ENCODE data around the gene VSIG10L.

Gene VSIG10L

GRCh38 chr19:51341976-51342580 lies at the start of gene VSIG10L:
Gene VSIG10L, minus strand, starts transcription at chr19:51342139. Its CDS starts 15 bp downstream, at chr19:51342124.
- peak within 1 kb of the TSS; percentile 88 for H3K27ac Mint-ChIP-seq
- H3K4me3 Mint-ChIP-seq = no peak within 1 kb of the TSS
- H3K36me3 Mint-ChIP-seq (ENCODE audit: low read depth) = peaks cover 20% of the 10 kb centered on the region
- peaks cover 23% of the 10 kb centered on the region for H3K27me3 Mint-ChIP-seq
- H3K9me3 Mint-ChIP-seq = no peaks in the 10 kb centered on the region
- H3K4me1 Mint-ChIP-seq (ENCODE audit: low read depth) = peaks cover 29% of the 10 kb centered on the region
- intact Hi-C loops (cut with micrococcal nuclease) = no loop called here

- Mint-ChIP-seq H3K27me3 (no peaks in the 10 kb centered on the region), H3K27ac (peak overlapping the region; percentile 79), H3K4me3 (peak overlapping the region; percentile 11), H3K4me1 (ENCODE audit: low read depth) (peaks cover 24% of the 10 kb centered on the region), H3K36me3 (ENCODE audit: low read depth) (no peaks in the 10 kb centered on the region), H3K9me3 (no peaks in the 10 kb centered on the region)
- intact Hi-C loops (cut with micrococcal nuclease) = no loop called here
Measured at GRCh38 chr19:51391073-51391611, 49.2 kb upstream of the VSIG10L start.

GRCh38 chr19:51389143-51389542 lies 47.2 kb upstream of the VSIG10L start:
- Mint-ChIP-seq H3K36me3 (ENCODE audit: low read depth) (no peaks in the 10 kb centered on the region), H3K27ac (no peak overlapping the region), H3K9me3 (no peaks in the 10 kb centered on the region), H3K27me3 (no peaks in the 10 kb centered on the region), H3K4me3 (no peak overlapping the region), H3K4me1 (ENCODE audit: low read depth) (peaks cover 21% of the 10 kb centered on the region)
- intact Hi-C loops (cut with micrococcal nuclease) = no loop called here

- Mint-ChIP-seq H3K4me1 (ENCODE audit: low read depth) (peaks cover 21% of the 10 kb centered on the region), H3K36me3 (ENCODE audit: low read depth) (no peaks in the 10 kb centered on the region), H3K4me3 (no peak within 1 kb of the TSS), H3K9me3 (no peaks in the 10 kb centered on the region), H3K27ac (peak within 1 kb of the TSS; percentile 18), H3K27me3 (no peaks in the 10 kb centered on the region)
- intact Hi-C loops (cut with micrococcal nuclease) = no loop called here
Measured at GRCh38 chr19:51387924-51388389, 46.0 kb upstream of the VSIG10L start, which contains the start of gene LIM2. Gene LIM2, minus strand, starts transcription at chr19:51387974. Its CDS starts 531 bp downstream, at chr19:51387443.

- intact Hi-C loops (cut with micrococcal nuclease) = no loop called here
- no peaks in the 10 kb centered on the region for H3K36me3 Mint-ChIP-seq (ENCODE audit: low read depth)
- H3K9me3 Mint-ChIP-seq = no peaks in the 10 kb centered on the region
- no peaks in the 10 kb centered on the region for H3K27me3 Mint-ChIP-seq
- H3K4me1 Mint-ChIP-seq (ENCODE audit: low read depth) = peaks cover 21% of the 10 kb centered on the region
- H3K4me3 Mint-ChIP-seq = no peak overlapping the region
- H3K27ac Mint-ChIP-seq = peak overlapping the region; percentile 8
Measured at GRCh38 chr19:51386882-51387520, 45.1 kb upstream of the VSIG10L start.

- Mint-ChIP-seq H3K27me3 (no peaks in the 10 kb centered on the region), H3K9me3 (peaks cover 7% of the 10 kb centered on the region), H3K4me1 (ENCODE audit: low read depth) (peaks cover 6% of the 10 kb centered on the region), H3K4me3 (no peak overlapping the region), H3K36me3 (ENCODE audit: low read depth) (no peaks in the 10 kb centered on the region), H3K27ac (no peak overlapping the region)
- intact Hi-C loops (cut with micrococcal nuclease) = no loop called here
Measured at GRCh38 chr19:51382004-51382403, 40.1 kb upstream of the VSIG10L start.

- Mint-ChIP-seq H3K9me3 (peaks cover 7% of the 10 kb centered on the region), H3K4me3 (no peak overlapping the region), H3K27ac (no peak overlapping the region)
Measured at GRCh38 chr19:51380379-51380778, 38.4 kb upstream of the VSIG10L start.

GRCh38 chr19:51377422-51377821 lies 35.5 kb upstream of the VSIG10L start:
- Mint-ChIP-seq H3K27me3 (no peaks in the 10 kb centered on the region), H3K36me3 (ENCODE audit: low read depth) (no peaks in the 10 kb centered on the region), H3K4me3 (no peak overlapping the region), H3K4me1 (ENCODE audit: low read depth) (peaks cover 20% of the 10 kb centered on the region), H3K27ac (no peak overlapping the region), H3K9me3 (peaks cover 7% of the 10 kb centered on the region)
- intact Hi-C loops (cut with micrococcal nuclease) = no loop called here

More at GRCh38 chr19:51380379-51380778, 38.4 kb upstream of the VSIG10L start:
- no peaks in the 10 kb centered on the region for H3K27me3 Mint-ChIP-seq
- intact Hi-C loops (cut with micrococcal nuclease) = no loop called here
- peaks cover 4% of the 10 kb centered on the region for H3K4me1 Mint-ChIP-seq (ENCODE audit: low read depth)
- no peaks in the 10 kb centered on the region for H3K36me3 Mint-ChIP-seq (ENCODE audit: low read depth)

- H3K4me3 Mint-ChIP-seq = no peak overlapping the region
- H3K27me3 Mint-ChIP-seq = no peaks in the 10 kb centered on the region
- H3K27ac Mint-ChIP-seq = no peak overlapping the region
- intact Hi-C loops (cut with micrococcal nuclease) = no loop called here
- no peaks in the 10 kb centered on the region for H3K9me3 Mint-ChIP-seq
- no peaks in the 10 kb centered on the region for H3K36me3 Mint-ChIP-seq (ENCODE audit: low read depth)
- H3K4me1 Mint-ChIP-seq (ENCODE audit: low read depth) = peaks cover 37% of the 10 kb centered on the region
Measured at GRCh38 chr19:51375504-51376221, 33.7 kb upstream of the VSIG10L start.

- Mint-ChIP-seq H3K9me3 (no peaks in the 10 kb centered on the region), H3K4me1 (ENCODE audit: low read depth) (peaks cover 49% of the 10 kb centered on the region), H3K4me3 (no peak within 1 kb of the TSS), H3K36me3 (ENCODE audit: low read depth) (peaks cover 2% of the 10 kb centered on the region), H3K27me3 (no peaks in the 10 kb centered on the region), H3K27ac (no peak within 1 kb of the TSS)
- intact Hi-C loops (cut with micrococcal nuclease) = no loop called here
Measured at GRCh38 chr19:51372649-51373504, 30.9 kb upstream of the VSIG10L start, which contains the start of gene NKG7. Gene NKG7, minus strand, starts transcription at chr19:51372654. Its CDS starts 119 bp downstream, at chr19:51372535.

- H3K36me3 Mint-ChIP-seq (ENCODE audit: low read depth) = peaks cover 7% of the 10 kb centered on the region
- no peaks in the 10 kb centered on the region for H3K27me3 Mint-ChIP-seq
- peaks cover 49% of the 10 kb centered on the region for H3K4me1 Mint-ChIP-seq (ENCODE audit: low read depth)
- intact Hi-C loops (cut with micrococcal nuclease) = no loop called here
- no peak overlapping the region for H3K4me3 Mint-ChIP-seq
- H3K27ac Mint-ChIP-seq = no peak overlapping the region
- no peaks in the 10 kb centered on the region for H3K9me3 Mint-ChIP-seq
Measured at GRCh38 chr19:51372021-51372648, 30.2 kb upstream of the VSIG10L start.

GRCh38 chr19:51371186-51371690 lies 29.3 kb upstream of the VSIG10L start:
- peaks cover 57% of the 10 kb centered on the region for H3K4me1 Mint-ChIP-seq (ENCODE audit: low read depth)
- no peak overlapping the region for H3K27ac Mint-ChIP-seq
- intact Hi-C loops (cut with micrococcal nuclease) = no loop called here
- H3K4me3 Mint-ChIP-seq = no peak overlapping the region
- no peaks in the 10 kb centered on the region for H3K27me3 Mint-ChIP-seq
- no peaks in the 10 kb centered on the region for H3K9me3 Mint-ChIP-seq
- peaks cover 7% of the 10 kb centered on the region for H3K36me3 Mint-ChIP-seq (ENCODE audit: low read depth)

- H3K27ac Mint-ChIP-seq = no peak overlapping the region
- intact Hi-C loops (cut with micrococcal nuclease) = no loop called here
- no peaks in the 10 kb centered on the region for H3K9me3 Mint-ChIP-seq
- H3K4me1 Mint-ChIP-seq (ENCODE audit: low read depth) = peaks cover 59% of the 10 kb centered on the region
- H3K27me3 Mint-ChIP-seq = no peaks in the 10 kb centered on the region
- H3K36me3 Mint-ChIP-seq (ENCODE audit: low read depth) = peaks cover 13% of the 10 kb centered on the region
- no peak overlapping the region for H3K4me3 Mint-ChIP-seq
Measured at GRCh38 chr19:51370230-51370629, 28.3 kb upstream of the VSIG10L start.
